ENCODE data around the gene TMEM218.
A peak's percentile ranks its signal among the peaks of the same experiment; 100 is the strongest.

The TMEM218 gene

DNA sequence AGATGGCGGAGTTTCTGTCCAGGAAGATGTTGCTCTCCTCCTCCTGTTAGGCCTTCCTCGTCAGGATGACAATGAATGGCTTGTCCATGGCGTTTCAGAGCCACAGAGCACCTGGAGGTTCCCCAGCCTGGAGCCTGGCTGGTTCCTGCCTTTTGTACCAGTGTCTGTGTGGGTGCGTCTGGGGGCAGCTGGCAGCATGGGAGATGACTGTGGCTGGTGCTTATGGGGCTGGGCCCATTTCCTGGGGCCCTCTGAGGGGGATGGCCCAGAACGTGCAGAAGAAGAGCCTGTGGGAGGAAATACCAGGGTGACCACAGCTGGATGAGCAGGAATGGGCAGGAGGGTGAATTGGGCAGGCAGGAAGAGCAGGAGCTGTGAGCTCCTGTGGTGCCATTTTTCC is 41.6 kb downstream of the TMEM218 start:
- no peak overlapping the region for H3K4me3 ChIP-seq (ENCODE audit: low read depth, low read length)
- TF ChIP-seq, protein P1, sequence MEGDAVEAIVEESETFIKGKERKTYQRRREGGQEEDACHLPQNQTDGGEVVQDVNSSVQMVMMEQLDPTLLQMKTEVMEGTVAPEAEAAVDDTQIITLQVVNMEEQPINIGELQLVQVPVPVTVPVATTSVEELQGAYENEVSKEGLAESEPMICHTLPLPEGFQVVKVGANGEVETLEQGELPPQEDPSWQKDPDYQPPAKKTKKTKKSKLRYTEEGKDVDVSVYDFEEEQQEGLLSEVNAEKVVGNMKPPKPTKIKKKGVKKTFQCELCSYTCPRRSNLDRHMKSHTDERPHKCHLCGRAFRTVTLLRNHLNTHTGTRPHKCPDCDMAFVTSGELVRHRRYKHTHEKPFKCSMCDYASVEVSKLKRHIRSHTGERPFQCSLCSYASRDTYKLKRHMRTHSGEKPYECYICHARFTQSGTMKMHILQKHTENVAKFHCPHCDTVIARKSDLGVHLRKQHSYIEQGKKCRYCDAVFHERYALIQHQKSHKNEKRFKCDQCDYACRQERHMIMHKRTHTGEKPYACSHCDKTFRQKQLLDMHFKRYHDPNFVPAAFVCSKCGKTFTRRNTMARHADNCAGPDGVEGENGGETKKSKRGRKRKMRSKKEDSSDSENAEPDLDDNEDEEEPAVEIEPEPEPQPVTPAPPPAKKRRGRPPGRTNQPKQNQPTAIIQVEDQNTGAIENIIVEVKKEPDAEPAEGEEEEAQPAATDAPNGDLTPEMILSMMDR (IDR thresholded peaks at IDR 0.05; ENCODE audit: low read depth, low read length, missing control alignments), result no peak
- in situ Hi-C loops (cut with HindIII; ENCODE audit: low pct_ligation_motif_present, low sequenced_read_pairs), result no loop called here
- DNase-seq, result no peak
- H3K27ac ChIP-seq, result no peak overlapping the region
- no peaks in the 10 kb centered on the region for H3K27me3 ChIP-seq (replicated peaks)
- H3K36me3 ChIP-seq (replicated peaks), result no peaks in the 10 kb centered on the region

DNA sequence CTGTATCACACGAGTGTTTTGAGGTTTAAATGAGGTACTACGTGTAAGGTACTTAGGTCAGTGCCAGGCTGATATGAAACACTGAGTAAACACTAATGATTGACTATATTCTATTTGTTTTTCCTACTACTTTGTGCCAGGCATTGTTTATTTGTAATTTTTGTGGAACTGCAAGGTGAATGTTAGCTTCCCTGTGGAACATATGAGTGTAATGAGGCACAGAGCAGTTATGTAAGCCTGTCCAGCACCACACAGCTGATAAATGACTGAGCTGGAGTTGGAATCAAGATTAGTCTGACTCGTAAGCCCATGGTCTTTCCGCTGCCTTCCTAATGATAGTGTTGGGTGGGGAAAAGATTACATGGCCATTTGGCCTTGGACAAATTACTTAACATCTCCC is 42.4 kb downstream of the TMEM218 start:
- no peak overlapping the region for H3K4me3 ChIP-seq (ENCODE audit: low read depth, low read length)
- TF ChIP-seq, protein P1 (IDR thresholded peaks at IDR 0.05; ENCODE audit: low read depth, low read length, missing control alignments), result no peak
- in situ Hi-C loops (cut with HindIII; ENCODE audit: low pct_ligation_motif_present, low sequenced_read_pairs), result no loop called here
- no peak for DNase-seq
- H3K27me3 ChIP-seq (replicated peaks), result no peaks in the 10 kb centered on the region
- no peak overlapping the region for H3K27ac ChIP-seq
- no peaks in the 10 kb centered on the region for H3K36me3 ChIP-seq (replicated peaks)

DNA sequence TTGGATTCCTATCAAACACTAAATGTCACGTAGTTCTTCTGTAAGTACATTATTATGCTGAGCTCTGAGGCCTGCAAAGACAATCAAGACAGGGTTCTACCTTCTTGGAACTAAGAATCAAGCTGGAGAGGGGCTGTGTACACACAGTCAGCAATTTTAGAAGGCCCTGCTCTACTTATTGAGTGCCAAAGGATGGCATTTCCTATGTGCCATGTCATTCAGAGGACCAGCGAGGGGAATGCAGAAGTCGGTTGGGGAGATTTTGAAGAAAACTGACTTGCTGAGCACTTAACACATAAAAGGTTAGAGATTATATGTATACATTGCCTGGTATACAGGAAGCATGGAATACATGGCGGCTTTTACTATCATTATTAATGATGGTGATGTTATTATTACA is 43.1 kb downstream of the TMEM218 start:
- Histone ChIP-seq H3K4me3 (ENCODE audit: low read depth, low read length) (no peak overlapping the region), H3K36me3 (replicated peaks) (no peaks in the 10 kb centered on the region), H3K27ac (no peak overlapping the region), H3K27me3 (replicated peaks) (no peaks in the 10 kb centered on the region)
- in situ Hi-C loops (cut with HindIII; ENCODE audit: low pct_ligation_motif_present, low sequenced_read_pairs), result no loop called here
- no peak for DNase-seq
- TF ChIP-seq, protein P1 (IDR thresholded peaks at IDR 0.05; ENCODE audit: low read depth, low read length, missing control alignments), result no peak

DNA sequence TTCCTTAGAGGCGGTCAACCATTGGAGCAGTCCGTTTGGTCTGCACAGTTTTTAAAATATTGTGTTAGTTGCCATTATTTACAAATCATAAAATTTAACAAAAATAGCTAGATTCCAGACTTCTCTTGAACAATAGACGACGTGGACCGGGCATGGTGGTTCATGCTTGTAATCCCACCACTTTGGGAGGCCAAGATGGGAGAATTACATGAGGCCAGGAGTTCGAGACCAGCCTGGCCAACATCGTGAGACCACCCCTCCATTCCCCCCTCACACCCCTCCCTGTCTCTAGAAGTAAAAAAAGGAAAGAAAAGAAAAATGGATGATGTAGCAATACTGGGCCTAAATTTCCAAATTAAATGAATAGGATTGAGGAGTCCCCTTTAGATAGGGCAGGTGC is 47.4 kb downstream of the TMEM218 start:
- Histone ChIP-seq H3K4me3 (ENCODE audit: low read depth, low read length) (peak overlapping the region; percentile 76), H3K27me3 (replicated peaks) (no peaks in the 10 kb centered on the region)
- in situ Hi-C loops (cut with HindIII; ENCODE audit: low pct_ligation_motif_present, low sequenced_read_pairs), result no loop called here

DNA sequence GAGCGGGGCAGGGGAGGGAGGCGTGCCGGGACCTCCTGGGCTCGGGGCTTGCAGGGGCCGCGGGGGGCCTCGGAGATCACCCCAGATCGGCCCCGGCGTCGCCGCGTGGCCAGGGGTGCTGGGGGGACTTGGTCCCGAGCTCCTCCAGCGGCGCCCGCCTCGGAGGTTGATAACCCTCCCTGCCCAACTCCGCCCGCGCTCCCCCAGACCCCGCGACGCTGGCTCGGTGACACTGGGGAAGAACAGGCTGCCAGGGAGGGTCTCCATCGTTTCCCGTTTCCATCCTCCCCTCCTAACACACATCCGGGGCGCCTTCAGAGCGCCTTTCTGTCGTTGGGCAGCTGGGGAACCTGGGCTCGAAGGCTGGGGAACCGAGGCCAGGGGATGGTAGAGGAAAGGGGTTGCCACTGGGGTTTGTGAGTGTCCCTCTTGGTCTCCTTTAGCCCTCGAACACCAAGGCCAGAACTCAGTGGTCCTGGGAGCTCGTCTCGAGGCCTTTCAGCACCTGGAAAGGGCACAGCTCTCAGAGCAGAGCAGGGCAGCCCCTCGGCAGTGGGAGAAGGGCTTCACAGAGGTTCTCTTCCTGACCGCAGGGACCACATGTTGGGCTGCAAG is 47.9 kb downstream of the TMEM218 start:
- TF ChIP-seq, protein P1 (IDR thresholded peaks at IDR 0.05; ENCODE audit: low read depth, low read length, missing control alignments), result no peak
- no peaks in the 10 kb centered on the region for H3K36me3 ChIP-seq (replicated peaks)
- no peak for DNase-seq
- peak overlapping the region; percentile 76 for H3K4me3 ChIP-seq (ENCODE audit: low read depth, low read length)
- H3K27ac ChIP-seq, result no peak overlapping the region
- H3K27me3 ChIP-seq (replicated peaks), result no peaks in the 10 kb centered on the region
- in situ Hi-C loops (cut with HindIII; ENCODE audit: low pct_ligation_motif_present, low sequenced_read_pairs), result no loop called here

More for the DNA sequence above, 47.4 kb downstream of the TMEM218 start:
- no peak for DNase-seq
- TF ChIP-seq, protein P1 (IDR thresholded peaks at IDR 0.05; ENCODE audit: low read depth, low read length, missing control alignments), result no peak
- Histone ChIP-seq H3K36me3 (replicated peaks) (no peaks in the 10 kb centered on the region), H3K27ac (no peak overlapping the region)

DNA sequence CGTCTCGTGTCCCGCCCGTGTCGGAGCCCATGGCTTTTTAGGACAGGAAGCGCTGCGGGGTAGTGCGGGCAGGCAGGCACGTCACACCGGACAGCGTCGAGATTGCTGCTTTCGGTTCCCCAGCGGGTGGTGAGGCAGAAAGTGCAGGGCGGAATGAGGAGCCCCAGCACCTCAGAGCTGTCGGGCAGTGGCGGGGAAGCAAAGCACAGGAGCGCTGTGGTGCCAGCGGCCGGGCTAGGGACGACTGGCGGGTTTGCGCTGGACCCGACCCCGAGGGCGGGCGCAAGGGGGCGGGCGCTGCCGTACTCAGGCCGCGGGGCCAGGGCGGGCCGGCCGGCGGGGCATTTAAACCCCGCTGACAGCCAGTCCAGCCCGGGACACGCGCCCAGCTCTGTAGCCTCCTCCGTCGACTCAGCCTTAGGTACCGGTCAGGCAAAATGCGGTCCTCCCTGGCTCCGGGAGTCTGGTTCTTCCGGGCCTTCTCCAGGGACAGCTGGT is 48.4 kb downstream of the TMEM218 start, which contains the start of gene SLC37A2:
SLC37A2 (plus strand) TSS at position 375 of the 498 bp plus-strand sequence; CDS start at position 438, 63 bp downstream.
- no peak within 1 kb of the TSS for H3K27ac ChIP-seq

More for the DNA sequence above, 48.4 kb downstream of the TMEM218 start, which contains the start of gene SLC37A2:
- Histone ChIP-seq H3K4me3 (ENCODE audit: low read depth, low read length) (peak within 1 kb of the TSS; percentile 76), H3K36me3 (replicated peaks) (no peaks in the 10 kb centered on the region), H3K27me3 (replicated peaks) (no peaks in the 10 kb centered on the region)
- in situ Hi-C loops (cut with HindIII; ENCODE audit: low pct_ligation_motif_present, low sequenced_read_pairs), result no loop called here
- TF ChIP-seq, protein P1 (IDR thresholded peaks at IDR 0.05; ENCODE audit: low read depth, low read length, missing control alignments), result no peak
- peak; percentile 27 for DNase-seq
